Central memory CD4-positive, alpha-beta T cell (primary cell): Measurements from ENCODE around the gene PRDM11.
"Not testable (repeated sequence)": the region's sequence is repeated elsewhere in the genome, so short reads cannot be mapped to it uniquely, and the experiment has no call there.

Experiments used
- DNase-seq: peaks from one replicate; pipeline ENCODE4 v3.0.0; 2022

The PRDM11 gene

GRCh38 chr11:45238724-45239123, 92.3 kb downstream of the PRDM11 start:
- DNase-seq = no peak

GRCh38 chr11:45239733-45240132, 93.3 kb downstream of the PRDM11 start:
- no peak for DNase-seq

GRCh38 chr11:45243967-45244366, 97.5 kb downstream of the PRDM11 start:
- no peak for DNase-seq

DNA sequence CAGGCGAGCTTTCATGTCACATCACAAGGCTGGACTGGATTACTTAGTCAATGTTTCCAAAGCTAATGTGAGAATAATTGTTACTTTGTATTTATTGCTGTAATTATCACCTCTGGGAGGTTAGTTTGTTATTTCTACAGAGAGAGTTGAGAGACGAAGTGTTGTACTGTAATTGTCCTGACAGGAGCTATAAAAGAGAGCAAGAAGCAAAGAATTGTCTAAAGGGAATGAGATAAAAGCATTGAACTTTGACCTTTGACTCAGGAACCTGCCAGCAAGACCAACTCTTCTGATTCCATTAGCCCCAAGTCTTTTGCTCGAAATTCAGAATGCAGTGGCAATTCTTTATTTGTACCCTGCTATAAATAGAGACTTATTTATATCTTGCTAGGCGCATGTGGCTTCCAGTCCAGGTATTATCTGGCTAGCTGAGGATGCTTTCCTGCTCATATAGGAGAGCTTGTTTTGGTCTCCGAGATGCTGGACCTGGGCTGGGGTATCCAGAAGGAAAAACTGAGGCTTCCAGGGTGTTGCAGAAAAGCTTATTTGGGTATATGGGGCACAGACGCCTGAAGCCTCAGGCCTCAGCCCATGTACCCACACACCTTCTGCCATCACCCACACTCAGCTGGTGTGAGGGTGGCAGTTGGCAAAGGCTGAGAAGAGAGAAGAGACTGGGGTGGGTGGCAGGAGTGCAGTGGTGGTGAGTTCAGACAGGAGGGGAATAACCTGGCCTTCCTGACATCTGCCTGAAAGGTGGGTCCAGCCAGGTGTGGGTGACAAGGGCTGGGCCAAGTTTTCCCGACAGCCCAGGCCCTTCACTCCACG, 99.0 kb downstream of the PRDM11 start:
- no peak for DNase-seq

GRCh38 chr11:45246241-45246640, 99.8 kb downstream of the PRDM11 start:
- no peak for DNase-seq

GRCh38 chr11:45247433-45247832, 101.0 kb downstream of the PRDM11 start:
- DNase-seq = no peak

DNA sequence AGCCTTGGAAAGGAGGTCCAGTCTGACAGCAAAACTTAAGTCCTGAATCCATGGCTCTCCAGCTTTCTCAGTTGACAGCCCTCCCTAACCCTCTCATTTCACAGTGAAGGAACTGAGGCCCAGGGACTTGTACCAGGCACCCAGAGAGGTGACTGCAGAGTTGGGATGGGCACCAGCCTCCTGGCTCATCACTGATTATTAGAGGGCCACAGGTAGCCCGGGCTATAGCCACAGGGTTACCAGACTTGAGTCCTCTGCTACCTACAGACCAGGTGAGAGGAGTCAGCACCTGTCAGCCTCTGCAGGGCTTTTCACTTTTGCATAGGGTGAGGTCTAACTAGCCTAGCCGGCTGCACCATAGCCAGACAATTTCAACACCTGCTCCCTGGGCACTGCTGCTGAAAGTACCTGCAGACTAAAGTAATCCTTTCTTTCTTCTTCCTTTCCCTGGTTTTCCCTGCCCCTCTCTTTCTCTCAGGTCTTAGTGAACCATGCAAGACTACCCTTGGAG, 102.1 kb downstream of the PRDM11 start:
- no peak for DNase-seq

DNA sequence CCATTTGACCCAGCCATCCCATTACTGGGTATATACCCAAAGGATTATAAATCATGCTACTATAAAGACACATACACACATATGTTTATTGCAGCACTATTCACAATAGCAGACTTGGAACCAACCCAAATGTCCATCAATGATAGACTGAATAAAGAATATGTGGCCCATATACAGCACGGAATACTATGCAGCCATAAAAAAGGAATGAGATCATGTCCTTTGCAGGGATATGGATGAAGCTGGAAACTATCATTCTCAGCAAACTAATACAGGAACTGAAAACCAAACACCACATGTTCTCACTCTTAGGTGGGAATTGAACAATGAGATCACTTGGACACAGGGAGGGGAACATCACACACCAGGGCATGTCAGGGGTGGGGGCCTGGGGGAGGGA, 102.9 kb downstream of the PRDM11 start:
- DNase-seq = not testable (repeated sequence)

DNA sequence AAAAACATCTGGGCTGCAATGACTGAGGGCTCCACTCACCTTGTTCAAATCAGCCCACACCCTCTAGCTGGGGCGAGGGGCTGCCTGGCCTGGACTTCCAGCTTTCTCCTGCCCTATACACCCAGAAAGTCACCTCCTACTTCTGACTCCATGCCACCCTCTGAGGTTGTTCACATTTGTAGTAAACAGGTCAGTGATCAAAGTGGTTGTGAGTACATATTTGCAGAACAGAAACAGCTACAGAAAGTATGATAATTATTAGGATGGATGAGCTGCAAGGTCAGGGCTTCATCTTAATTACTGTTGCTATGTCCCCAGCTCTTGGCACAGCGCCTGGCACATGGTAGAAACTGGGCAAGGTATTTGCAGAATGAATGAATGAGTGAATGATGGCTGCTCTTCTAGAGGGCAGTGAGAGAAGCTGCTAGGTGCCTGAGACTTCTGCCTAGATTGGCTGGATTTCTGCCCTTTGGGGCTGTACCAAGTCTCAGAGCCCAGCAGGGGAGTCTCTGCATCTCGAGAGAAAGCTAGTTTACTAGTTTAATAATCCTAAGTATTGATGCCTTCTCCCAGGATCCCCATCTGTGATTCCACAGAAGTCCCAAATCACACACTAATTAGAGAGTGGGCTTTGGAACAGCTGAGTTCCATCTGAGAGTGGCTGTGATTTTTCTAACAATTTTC, 103.7 kb downstream of the PRDM11 start:
- no peak for DNase-seq

- DNase-seq = no peak
Observed at GRCh38 chr11:45252134-45252856, 105.9 kb downstream of the PRDM11 start.

DNA sequence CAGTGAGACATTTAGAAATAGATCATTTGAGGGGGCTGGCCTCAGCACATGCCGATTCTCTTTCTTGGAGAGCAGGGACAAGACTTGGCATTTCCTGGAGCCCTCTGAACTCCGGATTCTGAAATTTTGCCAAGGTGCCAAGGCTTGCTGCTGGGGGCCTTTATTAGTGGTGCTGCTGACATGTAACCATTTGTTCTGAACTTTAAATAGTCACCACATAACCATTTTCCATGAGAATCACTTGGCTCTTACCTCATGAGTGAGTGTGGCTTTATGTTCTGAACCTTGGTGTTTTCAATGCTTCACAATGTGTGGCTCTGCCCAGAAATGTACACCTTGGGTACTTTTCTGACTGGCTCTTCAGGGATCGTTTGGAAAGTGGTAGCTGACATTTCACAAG, 106.4 kb downstream of the PRDM11 start:
- no peak for DNase-seq

- DNase-seq = no peak
Observed at GRCh38 chr11:45253640-45254039, 107.2 kb downstream of the PRDM11 start.

- no peak for DNase-seq
Observed at GRCh38 chr11:45254070-45254469, 107.6 kb downstream of the PRDM11 start.

- DNase-seq = no peak
Observed at GRCh38 chr11:45258982-45259530, 112.6 kb downstream of the PRDM11 start.

DNA sequence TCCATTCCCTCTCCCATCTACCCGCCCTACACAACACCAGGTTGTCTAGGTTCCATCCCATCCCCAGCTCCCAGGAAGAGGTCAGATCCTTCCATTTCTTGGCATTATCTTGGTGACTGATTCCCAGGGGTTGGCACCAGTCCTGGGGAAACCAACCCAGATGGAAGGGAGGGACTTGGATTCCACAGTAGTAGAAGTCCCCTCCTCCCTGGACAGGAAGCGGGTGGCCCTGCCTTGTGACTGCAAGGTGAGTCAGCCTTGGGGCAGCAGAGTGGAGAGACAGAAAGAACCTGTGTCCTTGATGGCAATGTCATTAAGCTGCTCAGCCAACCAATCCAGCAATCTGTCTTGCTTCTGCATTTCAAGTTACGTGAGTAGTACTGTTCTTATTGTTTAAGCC, 113.2 kb downstream of the PRDM11 start:
- no peak for DNase-seq

DNA sequence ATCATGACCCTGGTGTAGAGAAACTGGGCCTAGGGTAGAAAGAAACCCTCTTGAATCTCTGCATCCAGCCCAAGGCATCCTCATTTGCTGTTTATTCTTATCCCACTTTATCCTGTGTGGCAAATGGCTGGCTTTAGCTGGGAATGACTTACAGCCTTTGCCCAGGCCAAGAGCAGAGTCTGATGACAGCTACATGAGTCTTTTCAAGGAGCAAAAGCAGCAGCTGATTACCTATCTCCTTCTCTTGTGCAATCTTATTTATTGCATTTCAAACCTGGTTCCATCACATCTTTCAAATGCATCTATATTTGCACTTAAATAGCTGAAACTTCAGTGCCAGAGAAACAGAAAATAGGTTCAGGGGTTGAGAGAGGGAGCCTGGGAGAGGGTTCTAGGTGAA, 113.6 kb downstream of the PRDM11 start:
- DNase-seq = no peak

GRCh38 chr11:45262900-45263299, 116.5 kb downstream of the PRDM11 start:
- no peak for DNase-seq

- DNase-seq = no peak
Observed at GRCh38 chr11:45263773-45264172, 117.3 kb downstream of the PRDM11 start.

DNA sequence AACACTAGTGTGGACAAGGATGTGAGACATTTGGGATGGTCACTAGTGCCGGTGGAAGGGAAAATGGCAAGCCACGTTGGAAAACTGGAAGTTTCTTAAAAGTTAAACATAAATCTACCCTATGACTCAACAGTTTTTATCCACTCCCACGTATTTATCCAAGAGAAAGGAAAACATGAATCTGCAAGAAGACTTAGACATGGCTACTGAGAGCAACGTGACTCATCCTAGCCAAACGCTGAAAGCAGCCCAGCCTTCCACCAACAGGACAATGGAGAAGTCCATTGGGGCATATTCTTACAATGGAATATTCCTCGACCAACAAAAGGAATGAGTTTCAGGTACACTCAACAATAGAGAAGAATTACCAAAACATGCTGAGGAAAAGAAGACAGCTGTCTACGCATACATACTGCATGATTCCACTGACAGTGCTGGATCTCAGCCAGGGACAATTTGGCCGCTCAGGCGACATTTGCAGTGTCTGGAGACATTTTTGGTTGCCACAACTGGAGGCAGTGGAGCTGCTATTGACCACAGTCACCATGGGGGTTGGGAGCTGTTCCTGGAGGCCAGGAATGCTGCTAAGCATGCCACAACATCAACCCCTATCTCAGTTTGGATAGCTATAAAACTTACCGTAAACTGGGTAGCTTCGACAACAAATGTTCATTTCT, 118.5 kb downstream of the PRDM11 start:
- no peak for DNase-seq

DNA sequence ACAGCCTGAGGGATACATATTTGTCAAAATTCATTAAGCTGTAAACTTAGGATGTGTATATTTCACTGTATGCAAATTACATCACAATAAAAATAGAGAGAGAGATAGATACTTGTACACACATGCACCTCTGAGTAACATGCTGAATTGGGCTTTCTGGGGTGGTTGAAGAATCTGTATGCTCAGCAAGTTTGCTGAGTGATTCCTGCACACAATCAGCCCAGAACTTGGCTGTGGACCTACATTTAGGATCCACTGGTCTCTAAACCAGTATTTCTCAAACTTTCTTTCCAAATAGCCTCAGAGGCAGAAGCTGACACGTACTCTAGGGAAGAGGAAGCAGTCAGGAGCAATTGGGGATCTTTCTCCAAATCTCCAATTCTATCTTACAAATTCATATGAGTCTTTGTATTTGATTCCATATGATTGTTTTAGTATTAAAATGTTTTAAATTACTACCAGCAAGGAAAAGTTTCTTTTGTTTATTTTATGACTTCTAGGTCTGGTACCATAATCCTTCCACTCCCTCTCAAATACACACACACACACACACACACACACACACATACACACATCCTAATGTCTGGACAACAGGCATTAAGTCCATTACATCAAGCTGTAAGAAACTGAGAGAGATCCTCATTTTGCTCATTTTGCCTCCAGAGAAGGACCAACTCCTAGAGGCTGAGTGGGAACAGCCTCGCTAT, 119.7 kb downstream of the PRDM11 start:
- no peak for DNase-seq

GRCh38 chr11:45266676-45267020, 120.2 kb downstream of the PRDM11 start:
- no peak for DNase-seq

- no peak for DNase-seq
Observed at GRCh38 chr11:45267052-45267451, 120.6 kb downstream of the PRDM11 start.
